ENCODE data around the gene BCLAF1.

GRCh38 chr6:136330634-136331033 lies 41.0 kb upstream of the BCLAF1 start:
- TF ChIP-seq CTCF (IDR thresholded peaks at IDR 0.05 in 2 of 3, conservative IDR thresholded peaks at IDR 0.05 in 1 of 3; ENCODE audit: insufficient read depth in 2 of 3, low read depth in 1 of 3, low read length in 3 of 3): no peak
- no peak for TF ChIP-seq E2F1 (CRISPR knock-in tag; IDR thresholded peaks at IDR 0.05)
- no peak for TF ChIP-seq ZNF740 (CRISPR knock-in tag; IDR thresholded peaks at IDR 0.05)
- TF ChIP-seq ZNF740 (tag; IDR thresholded peaks at IDR 0.05): no peak
- no peak for TF ChIP-seq POLR2G (IDR thresholded peaks at IDR 0.05; ENCODE audit: low read depth, low read length)
- no peak for TF ChIP-seq ZNF407 (IDR thresholded peaks at IDR 0.05; ENCODE audit: low read depth)
- TF ChIP-seq KLF10 (CRISPR knock-in tag; IDR thresholded peaks at IDR 0.05): no peak
- TF ChIP-seq TBP (optimal IDR thresholded peaks at IDR 0.05; ENCODE audit: low read depth, low read length): no peak
- TF ChIP-seq UBTF (IDR thresholded peaks at IDR 0.05; ENCODE audit: borderline replicate concordance in 1 of 2, low read depth in 2 of 2, low read length in 2 of 2): no peak
- no peak for TF ChIP-seq NFE2L1 (tag; IDR thresholded peaks at IDR 0.05; ENCODE audit: borderline replicate concordance, low read depth)
- no peak for TF ChIP-seq CHD4 (IDR thresholded peaks at IDR 0.05; ENCODE audit: insufficient read depth, insufficient replicate concordance, low read depth, low read length, poor library complexity, severe bottlenecking)
- TF ChIP-seq HDAC2 (IDR thresholded peaks at IDR 0.05): no peak
